ENCODE data around the gene MYOM1.
A peak's percentile ranks its signal among the peaks of the same experiment; 100 is the strongest.

Gene MYOM1

GRCh38 chr18:3104190-3105054 is 115.3 kb downstream of the MYOM1 start:
- no peak for TF ChIP-seq CTCF (conservative IDR thresholded peaks at IDR 0.05; ENCODE audit: control insufficient read depth, insufficient read depth, low read depth, low read length)
- peak; percentile 81 for DNase-seq (ENCODE audit: low read depth)
- H3K4me3 ChIP-seq (ENCODE audit: control insufficient read depth, low read depth, low read length): no peak overlapping the region

GRCh38 chr18:3103576-3103975 is 116.2 kb downstream of the MYOM1 start:
- DNase-seq (ENCODE audit: low read depth): peak; percentile 9
- H3K4me3 ChIP-seq (ENCODE audit: control insufficient read depth, low read depth, low read length): no peak overlapping the region
- TF ChIP-seq CTCF (conservative IDR thresholded peaks at IDR 0.05; ENCODE audit: control insufficient read depth, insufficient read depth, low read depth, low read length): no peak

- H3K4me3 ChIP-seq (ENCODE audit: control insufficient read depth, low read depth, low read length): no peak overlapping the region
- no peak for DNase-seq (ENCODE audit: low read depth)
- TF ChIP-seq CTCF (conservative IDR thresholded peaks at IDR 0.05; ENCODE audit: control insufficient read depth, insufficient read depth, low read depth, low read length): no peak
Observed at GRCh38 chr18:3102983-3103382, 116.8 kb downstream of the MYOM1 start.

GRCh38 chr18:3100498-3101132 is 119.2 kb downstream of the MYOM1 start:
- no peak for TF ChIP-seq CTCF (conservative IDR thresholded peaks at IDR 0.05; ENCODE audit: control insufficient read depth, insufficient read depth, low read depth, low read length)
- DNase-seq (ENCODE audit: low read depth): no peak
- no peak overlapping the region for H3K4me3 ChIP-seq (ENCODE audit: control insufficient read depth, low read depth, low read length)

GRCh38 chr18:3099327-3099726 is 120.4 kb downstream of the MYOM1 start:
- DNase-seq (ENCODE audit: low read depth): no peak
- no peak overlapping the region for H3K4me3 ChIP-seq (ENCODE audit: control insufficient read depth, low read depth, low read length)
- no peak for TF ChIP-seq CTCF (conservative IDR thresholded peaks at IDR 0.05; ENCODE audit: control insufficient read depth, insufficient read depth, low read depth, low read length)

GRCh38 chr18:3097082-3097481 is 122.7 kb downstream of the MYOM1 start:
- no peak overlapping the region for H3K4me3 ChIP-seq (ENCODE audit: control insufficient read depth, low read depth, low read length)
- DNase-seq (ENCODE audit: low read depth): no peak
- TF ChIP-seq CTCF (conservative IDR thresholded peaks at IDR 0.05; ENCODE audit: control insufficient read depth, insufficient read depth, low read depth, low read length): no peak

All from fibroblast of mammary gland (primary cell).